HG02571 (cell line): ENCODE results near the gene LRRC74A.

ENCODE experiments used
- ATAC-seq: cut with Tn5 transposase; IDR thresholded peaks from one replicate; pipeline ENCODE4 v1.9.1; 2021; ENCODE audit warnings: mild to moderate bottlenecking, moderate library complexity; ENCODE audit not compliant: unreplicated experiment

LRRC74A gene

DNA sequence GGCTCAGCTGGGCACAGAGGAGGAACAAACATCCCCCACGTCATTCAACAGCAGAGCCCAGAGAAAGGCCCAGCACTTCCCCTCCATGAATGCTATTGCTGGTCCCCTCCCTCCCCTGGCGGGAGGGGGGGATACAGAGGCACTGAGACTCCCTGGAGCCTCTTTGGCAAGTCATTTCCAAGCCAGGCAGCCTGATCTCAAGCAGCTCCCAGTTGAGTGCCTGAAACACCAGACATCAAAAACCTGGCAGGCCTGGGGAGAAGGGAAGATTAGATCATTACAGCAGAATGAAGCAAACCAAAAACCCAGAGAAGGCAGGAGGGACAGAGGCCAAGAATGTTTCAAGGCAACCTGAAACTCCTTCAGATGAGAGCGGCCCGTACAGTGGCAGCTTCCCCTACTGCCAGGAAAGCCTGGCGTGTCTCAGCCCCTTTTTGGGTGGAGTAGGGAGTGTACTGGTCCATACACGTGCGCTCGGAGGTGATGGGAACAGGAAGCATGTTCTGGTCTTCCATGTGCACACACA lies 92.1 kb downstream of the LRRC74A start:
- no peak for ATAC-seq

DNA sequence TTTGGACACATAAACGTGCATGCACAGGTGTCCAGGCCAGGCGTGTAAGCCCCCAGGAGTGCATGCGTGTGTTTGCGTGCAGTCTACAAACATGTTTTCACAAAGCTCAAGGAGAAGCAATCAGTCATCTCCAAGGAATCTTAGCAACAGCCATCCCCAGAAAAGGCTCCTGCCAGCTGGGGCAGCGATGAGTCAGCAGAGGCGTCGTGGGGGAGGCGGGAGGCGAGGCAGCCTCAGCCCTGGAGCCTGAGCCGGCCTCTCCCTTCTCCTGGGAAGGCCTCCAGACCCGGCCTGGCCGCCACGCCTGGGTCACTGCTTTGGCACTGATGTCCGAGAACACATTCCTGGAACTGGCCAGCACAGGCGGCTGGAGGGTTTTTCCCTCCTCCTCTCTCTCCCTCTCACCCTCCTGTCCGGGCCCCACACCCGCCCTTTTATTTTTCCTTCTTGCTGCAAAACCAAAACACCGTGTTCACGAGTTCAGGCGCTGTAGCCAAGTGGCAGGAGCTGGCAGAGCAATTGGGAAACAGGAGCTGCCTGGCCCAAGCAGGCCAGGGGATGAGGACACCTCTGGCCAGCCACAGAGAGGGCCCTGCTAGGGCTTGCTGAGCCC lies 92.7 kb downstream of the LRRC74A start:
- ATAC-seq: no peak
